T-helper 22 cell (primary cell): ENCODE data around the gene SMARCC1.

ENCODE experiments used
- DNase-seq: peaks from one replicate; pipeline ENCODE4 v3.0.0-alpha.2; 2020; ENCODE audit warnings: low read depth

Gene SMARCC1

GRCh38 chr3:47701388-47701787, 80.3 kb downstream of the SMARCC1 start:
- no peak for DNase-seq

GRCh38 chr3:47692158-47692557, 89.5 kb downstream of the SMARCC1 start:
- DNase-seq, result no peak

GRCh38 chr3:47688488-47688887, 93.2 kb downstream of the SMARCC1 start:
- no peak for DNase-seq

GRCh38 chr3:47685037-47685436, 96.7 kb downstream of the SMARCC1 start:
- no peak for DNase-seq

GRCh38 chr3:47681016-47681415, 100.7 kb downstream of the SMARCC1 start:
- no peak for DNase-seq

GRCh38 chr3:47678446-47679338, 103.0 kb downstream of the SMARCC1 start:
- no peak for DNase-seq

- no peak for DNase-seq
Observed at GRCh38 chr3:47669026-47669749, 112.5 kb downstream of the SMARCC1 start.

GRCh38 chr3:47666118-47666517, 115.6 kb downstream of the SMARCC1 start:
- no peak for DNase-seq

GRCh38 chr3:47664519-47664918, 117.2 kb downstream of the SMARCC1 start:
- DNase-seq, result no peak

- DNase-seq, result no peak
Observed at GRCh38 chr3:47663630-47664240, 118.0 kb downstream of the SMARCC1 start.

GRCh38 chr3:47661121-47661752, 120.5 kb downstream of the SMARCC1 start:
- DNase-seq, result no peak

- DNase-seq, result no peak
Observed at GRCh38 chr3:47658444-47658843, 123.2 kb downstream of the SMARCC1 start.

- no peak for DNase-seq
Observed at GRCh38 chr3:47652142-47652541, 129.6 kb downstream of the SMARCC1 start.

GRCh38 chr3:47650294-47650693, 131.4 kb downstream of the SMARCC1 start:
- DNase-seq, result no peak

- no peak for DNase-seq
Observed at GRCh38 chr3:47647550-47647949, 134.1 kb downstream of the SMARCC1 start.

GRCh38 chr3:47646362-47646761, 135.3 kb downstream of the SMARCC1 start:
- no peak for DNase-seq

GRCh38 chr3:47645551-47645950, 136.1 kb downstream of the SMARCC1 start:
- no peak for DNase-seq

GRCh38 chr3:47643092-47643491, 138.6 kb downstream of the SMARCC1 start:
- no peak for DNase-seq

GRCh38 chr3:47641739-47642138, 140.0 kb downstream of the SMARCC1 start:
- no peak for DNase-seq

GRCh38 chr3:47636921-47637320, 144.8 kb downstream of the SMARCC1 start:
- DNase-seq, result no peak

- DNase-seq, result no peak
Observed at GRCh38 chr3:47636225-47636624, 145.5 kb downstream of the SMARCC1 start.

- no peak for DNase-seq
Observed at GRCh38 chr3:47635536-47635935, 146.2 kb downstream of the SMARCC1 start.
